Endothelial cell of umbilical vein (primary cell): Measurements from ENCODE around the gene DGCR8. TPM values are rescaled to one million over a fixed set of nuclear protein-coding genes. Genes with fewer than 3 reads are reported as not detected.

ENCODE experiments used
- BruUV-seq: library from RNA; stranded (reverse); fragments of 400-500 nt; replicated peaks from 2 replicates; lab custom pipeline; 2021; lab: Mats Ljungman, UMichigan
- CTCF ChIA-PET: fragments of 300-600, 350-600 bp; sonication (Branson Sonifier 250); formaldehyde crosslinking; loops from one replicate; lab custom pipeline; 2021; ENCODE audit warnings: antibody characterized with exemption, inconsistent platforms; lab: Charles Lee
- POLR2A ChIA-PET: fragments of 300-600, 350-600 bp; sonication (Branson Sonifier 250); formaldehyde crosslinking; loops from one replicate; lab custom pipeline; 2021; ENCODE audit warnings: antibody characterized with exemption, inconsistent platforms; lab: Charles Lee
- DNase-seq: peaks from one replicate; pipeline ENCODE4 v3.0.0-alpha.2; 2011; ENCODE audit warnings: low read depth, low spot score
- FAIRE-seq: peaks from 2 replicates; lab custom pipeline; 2011; peaks lifted over from hg19 to GRCh38; lab: Jason Lieb, UNC
- H2AFZ ChIP-seq: 2 replicates; pipeline ENCODE4 v1.6.0; 2012; ENCODE audit warnings: low read depth, low read length, control low read depth, inconsistent platforms
- H3K27ac ChIP-seq: 2 replicates; pipeline ENCODE4 v1.5.1; 2011; ENCODE audit warnings: low read depth, mild to moderate bottlenecking, control low read depth, low read length, moderate library complexity; ENCODE audit not compliant: insufficient read depth
- H3K27me3 ChIP-seq, 2 experiments: 2 replicates each; pipeline versions ENCODE4 v1.6.0 to v1.6.1; 2011; ENCODE audit warnings: low read length in 2 of 2, mixed read lengths in 1 of 2; ENCODE audit not compliant: control insufficient read depth in 2 of 2, insufficient read depth in 2 of 2
- H3K36me3 ChIP-seq, 2 experiments: 2 replicates in 1 of 2; 3 replicates in 1 of 2; pipeline ENCODE4 v1.5.1; 2011; ENCODE audit warnings: low read length in 2 of 2, mild to moderate bottlenecking in 1 of 2, moderate library complexity in 1 of 2; ENCODE audit not compliant: control insufficient read depth in 2 of 2, insufficient read depth in 2 of 2; ENCODE audit errors: extremely low read depth in 1 of 2
- H3K4me1 ChIP-seq: 3 replicates; pipeline ENCODE4 v1.5.1; 2011; ENCODE audit warnings: mild to moderate bottlenecking, low read length; ENCODE audit not compliant: control insufficient read depth, insufficient read depth; ENCODE audit errors: extremely low read depth
- H3K4me2 ChIP-seq: 2 replicates; pipeline ENCODE4 v1.6.1; 2011; ENCODE audit warnings: low read length, control low read depth, mixed read lengths; ENCODE audit not compliant: insufficient read depth
- H3K4me3 ChIP-seq, 3 experiments: fragments of 200-600 bp in 1 of 3; sonication (generic), shearing (Covaris generic) in 1 of 3; replicated peaks in 1 of 3; 2 replicates each; pipeline ENCODE4 v1.5.1; 2011 to 2016; ENCODE audit warnings: control low read depth in 3 of 3, low read length in 3 of 3, mild to moderate bottlenecking in 2 of 3, inconsistent platforms in 1 of 3, low read depth in 1 of 3, moderate library complexity in 1 of 3; ENCODE audit not compliant: insufficient read depth in 1 of 3
- H3K79me2 ChIP-seq: 2 replicates; pipeline ENCODE4 v1.6.0; 2012; ENCODE audit warnings: low read length, inconsistent platforms; ENCODE audit not compliant: control insufficient read depth, insufficient read depth
- H3K9ac ChIP-seq: replicated peaks from 2 replicates; pipeline ENCODE3; 2011; ENCODE audit warnings: low read length, control low read depth; ENCODE audit not compliant: insufficient read depth; ENCODE audit errors: extremely low read depth
- H3K9me1 ChIP-seq: replicated peaks from 3 replicates; pipeline ENCODE4 v1.6.0; 2011; ENCODE audit warnings: mild to moderate bottlenecking, low read length; ENCODE audit not compliant: control insufficient read depth, insufficient read depth; ENCODE audit errors: extremely low read depth
- H3K9me3 ChIP-seq: replicated peaks from 2 replicates; pipeline ENCODE4 v1.5.1; 2012; ENCODE audit warnings: low read length, inconsistent platforms; ENCODE audit not compliant: control insufficient read depth, insufficient read depth
- H4K20me1 ChIP-seq: replicated peaks from 2 replicates; pipeline ENCODE3; 2011; ENCODE audit warnings: mild to moderate bottlenecking, low read length; ENCODE audit not compliant: control insufficient read depth, insufficient read depth; ENCODE audit errors: extremely low read depth
- CTCF ChIP-seq, 2 donors: IDR thresholded peaks; 1 replicate in 1 of 2; 2 replicates in 1 of 2; pipeline ENCODE4 v1.5.1; 2011; ENCODE audit warnings: low read length in 2 of 2, mild to moderate bottlenecking in 2 of 2, moderate library complexity in 2 of 2, control low read depth in 1 of 2, inconsistent platforms in 1 of 2, low read depth in 1 of 2; ENCODE audit not compliant: insufficient read depth in 1 of 2; ENCODE audit errors: extremely low read depth in 1 of 2
- EZH2 ChIP-seq: IDR thresholded peaks from 2 replicates; pipeline ENCODE4 v1.6.1; 2012; ENCODE audit warnings: borderline replicate concordance, low read depth, mild to moderate bottlenecking, moderate library complexity, low read length, inconsistent platforms; ENCODE audit not compliant: severe bottlenecking
- FOS ChIP-seq: IDR thresholded peaks from 2 replicates; pipeline ENCODE4 v1.6.1; 2011; ENCODE audit warnings: mild to moderate bottlenecking, low read length, moderate library complexity, borderline replicate concordance; ENCODE audit not compliant: insufficient read depth
- GATA2 ChIP-seq: IDR thresholded peaks from 2 replicates; pipeline ENCODE4 v1.7.0; 2011; ENCODE audit warnings: low read depth, mild to moderate bottlenecking, moderate library complexity, mixed read lengths, low read length; ENCODE audit not compliant: insufficient read length, insufficient read depth
- JUN ChIP-seq: IDR thresholded peaks from 2 replicates; pipeline ENCODE4 v1.6.1; 2011; ENCODE audit warnings: borderline replicate concordance, low read depth; ENCODE audit not compliant: insufficient read length, insufficient read depth
- MAX ChIP-seq: IDR thresholded peaks from 2 replicates; pipeline ENCODE4 v1.6.1; 2011; ENCODE audit not compliant: insufficient read depth, insufficient read length
- MYC ChIP-seq: IDR thresholded peaks from one replicate; pipeline ENCODE4 v1.6.1; 2011; ENCODE audit warnings: mild to moderate bottlenecking, low read depth, low read length
- POLR2A ChIP-seq: IDR thresholded peaks from 2 replicates; pipeline ENCODE4 v1.6.1; 2012; ENCODE audit warnings: low read depth, mild to moderate bottlenecking, control low read depth, low read length
- POLR2AphosphoS5 ChIP-seq: IDR thresholded peaks from 2 replicates; pipeline ENCODE4 v1.6.1; 2012; ENCODE audit warnings: low read depth, mild to moderate bottlenecking, control low read depth, low read length, moderate library complexity; ENCODE audit not compliant: insufficient read depth
- dilution Hi-C: fragments of 300-500 bp; cut with MboI; formaldehyde crosslinking; loops from one replicate; pipeline ENCODE4 v1.15.0; 2019; ENCODE audit warnings: low sequenced_read_pairs; ENCODE audit not compliant: extremely low pct_ligation_motif_present
- intact Hi-C: fragments of 100-400 bp; cut with micrococcal nuclease; formaldehyde crosslinking; loops from one replicate; pipeline ENCODE4 v1.10.0; 2022
- polyA plus RNA-seq, 4 experiments: library from polyadenylated mRNA; depleted of rRNA in 3 of 4; stranded (reverse) in 3 of 4; unstranded in 1 of 4; fragments of >200 nt; gene quantifications; 2 replicates each; pipeline versions ENCODE4 v1.2.1 to v1.2.3, GENCODE V29; 2011 to 2012; ENCODE audit warnings: missing spikeins in 1 of 4
- total RNA-seq: library from RNA; stranded (reverse); gene quantifications from 2 replicates; pipeline ENCODE4 v1.2.3, GENCODE V29; 2021

The DGCR8 gene
- total and polyA plus RNA-seq, 2 donors (not counting 3 experiments of a cell fraction or from before 2014, with no cell fraction given): 32.7 to 64.2 TPM

- Histone ChIP-seq H4K20me1 (no peaks in the 10 kb centered on the region), H3K4me1 (peaks cover 6% of the 10 kb centered on the region), H3K9me1 (no peaks in the 10 kb centered on the region), H3K4me3 (no peak overlapping the region), H3K27me3 (no peaks in the 10 kb centered on the region), H3K9me3 (no peaks in the 10 kb centered on the region), H3K9ac (no peak overlapping the region), H3K36me3 (peaks cover 3 to 9% of the 10 kb centered on the region in 2 experiments), H2AFZ (no peak overlapping the region), H3K27ac (no peak overlapping the region), H3K4me2 (no peak overlapping the region), H3K79me2 (peaks cover 65% of the 10 kb centered on the region)
- FAIRE-seq (no peak), DNase-seq (no peak)
- dilution Hi-C loops (no loop called here), intact Hi-C loops (no loop called here)
- no TSS peak for BruUV-seq
- POLR2A ChIA-PET: no interaction called here
- CTCF ChIA-PET: no interaction called here
- TF ChIP-seq POLR2AphosphoS5 (no peak), MYC (no peak), FOS (no peak)
These were observed 56.5 kb downstream of the DGCR8 start for GRCh38 chr22:20136603-20136873.

GRCh38 chr22:20137113-20137512 is 57.1 kb downstream of the DGCR8 start:
- no peak overlapping the region for H3K9ac ChIP-seq
- peaks cover 62% of the 10 kb centered on the region for H3K79me2 ChIP-seq
- H3K4me1 ChIP-seq: peaks cover 6% of the 10 kb centered on the region
- H3K27me3 ChIP-seq: no peaks in the 10 kb centered on the region
- DNase-seq: no peak
- no peak overlapping the region for H3K27ac ChIP-seq
- ChIA-PET POLR2A (no interaction called here), CTCF (no interaction called here)
- H3K4me2 ChIP-seq: no peak overlapping the region
- H3K9me1 ChIP-seq: no peaks in the 10 kb centered on the region
- intact Hi-C loops (no loop called here), dilution Hi-C loops (no loop called here)
- no peak for TF ChIP-seq JUN
- TF ChIP-seq POLR2A: no peak
- TF ChIP-seq MYC: no peak
- no peak for TF ChIP-seq MAX
- TF ChIP-seq FOS: no peak
- TF ChIP-seq GATA2: no peak
- no peak for TF ChIP-seq POLR2AphosphoS5
- TF ChIP-seq CTCF (IDR thresholded peaks at IDR 0.05; ENCODE audit: extremely low read depth in 1 of 2, insufficient read depth in 1 of 2, low read depth in 1 of 2, low read length in 2 of 2): no peak
- TF ChIP-seq EZH2: no peak
- FAIRE-seq: no peak
- peaks cover 3 to 12% of the 10 kb centered on the region in 2 experiments for H3K36me3 ChIP-seq
- no peaks in the 10 kb centered on the region for H3K9me3 ChIP-seq
- H2AFZ ChIP-seq: no peak overlapping the region
- BruUV-seq: no TSS peak
- H3K4me3 ChIP-seq: no peak overlapping the region
- H4K20me1 ChIP-seq: no peaks in the 10 kb centered on the region
